Eye (tissue), 1 donor: ENCODE data around the gene ACVRL1.

Source experiments
- DNase-seq: peaks from one replicate; pipeline ENCODE4 v3.0.0-alpha.2; 2015

ACVRL1 gene

GRCh38 chr12:51970904-51971646, 63.8 kb downstream of the ACVRL1 start:
- DNase-seq = peak; percentile 52

GRCh38 chr12:51971679-51972421, 64.5 kb downstream of the ACVRL1 start:
- no peak for DNase-seq

GRCh38 chr12:51972422-51972812, 65.1 kb downstream of the ACVRL1 start:
- DNase-seq = no peak

- no peak for DNase-seq
Observed at GRCh38 chr12:51972849-51973273, 65.6 kb downstream of the ACVRL1 start.
